Thyroid gland (tissue), 4 donors: ENCODE data around the gene ROCK2. TPM values are rescaled to one million over a fixed set of nuclear protein-coding genes. Genes with fewer than 3 reads are reported as not detected.

Experiments used
- DNase-seq, 2 donors: peaks; one replicate each; pipeline ENCODE4 v3.0.0-alpha.2; 2019
- H3K27ac ChIP-seq, 3 donors: fragments of 200-600 bp; sonication (generic); 1 replicate in 2 of 3; 2 replicates in 1 of 3; pipeline ENCODE4 v1.5.1; 2016 to 2019; ENCODE audit warnings: mild to moderate bottlenecking in 1 of 3, moderate library complexity in 1 of 3
- H3K27me3 ChIP-seq: fragments of 200-600 bp; sonication (generic); one replicate; pipeline ENCODE4 v1.5.1; 2019
- H3K36me3 ChIP-seq, 2 donors: fragments of 200-600 bp; sonication (generic); one replicate each; pipeline ENCODE4 v1.5.1; 2016 to 2019
- H3K4me1 ChIP-seq, 2 donors: fragments of 200-600 bp; sonication (generic); one replicate each; pipeline ENCODE4 v1.5.1; 2017 to 2019
- H3K4me3 ChIP-seq, 3 donors: fragments of 200-600 bp; sonication (generic); replicated peaks in 1 of 3; 1 replicate in 2 of 3; 2 replicates in 1 of 3; pipeline ENCODE4 v1.5.1; 2016; ENCODE audit warnings: mild to moderate bottlenecking in 1 of 3
- H3K9me3 ChIP-seq: fragments of 200-600 bp; sonication (generic); one replicate; pipeline ENCODE4 v1.5.1; 2017
- POLR2A ChIP-seq, 2 donors: fragments of 450-650 bp; IDR thresholded peaks; one replicate each; pipeline ENCODE4 v1.6.1; 2017; ENCODE audit warnings: antibody characterized with exemption in 2 of 2, mild to moderate bottlenecking in 2 of 2, moderate library complexity in 1 of 2
- whole genome bisulfite sequencing, 2 donors: methylation state at CpG; one replicate each; pipeline ENCODE4 v1.1.5; 2017; 5-methylcytosine and 5-hydroxymethylcytosine counted together
- intact Hi-C: fragments of 100-400 bp; cut with DNase I; formaldehyde crosslinking; loops from one replicate; pipeline ENCODE4 v1.15.1; 2023
- total RNA-seq, 4 donors: library from RNA; depleted of rRNA; stranded (reverse); fragments of >200 nt; gene quantifications; one replicate each; pipeline ENCODE4 v1.2.3, GENCODE V29; 2016
- TF ChIP-seq, protein P1 (sequence below), 6 experiments: fragments of 200-600 bp in 3 of 6; fragments of 450-650 bp in 3 of 6; sonication (generic) in 3 of 6; IDR thresholded peaks; one replicate each; pipeline ENCODE4 v1.5.1; 2016 to 2019; ENCODE audit warnings: antibody characterized with exemption in 6 of 6, mild to moderate bottlenecking in 2 of 6, inconsistent platforms in 1 of 6, moderate library complexity in 1 of 6

Gene ROCK2
- total RNA-seq, 4 donors from 2014 or later, result 37.3 to 47.5 (median 42.1) TPM

DNA sequence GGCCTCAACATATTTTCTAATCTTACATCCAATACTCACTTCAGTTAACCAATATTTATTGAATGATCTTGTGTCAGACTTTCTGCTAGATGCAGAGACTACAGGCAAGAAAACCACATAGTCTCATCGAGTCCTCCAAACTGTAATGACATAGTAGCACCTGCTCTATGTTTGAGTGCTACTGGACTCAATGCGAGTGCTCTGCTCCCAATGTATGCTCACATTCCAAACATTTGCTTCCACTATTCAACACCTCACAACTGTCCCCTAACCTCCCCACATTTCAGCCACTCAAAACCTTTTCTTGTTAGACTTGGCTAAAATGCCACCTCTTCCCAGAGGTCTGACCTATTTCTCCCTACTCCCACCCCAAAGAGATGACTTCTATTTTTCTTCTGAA lies 124.0 kb downstream of the ROCK2 start:
- DNase-seq, result no peak
- Histone ChIP-seq H3K36me3 (peaks cover under 1 to 8% of the 10 kb centered on the region in 2 donors), H3K4me3 (no peak overlapping the region), H3K27ac (no peak overlapping the region), H3K4me1 (no peaks in the 10 kb centered on the region), H3K27me3 (no peaks in the 10 kb centered on the region), H3K9me3 (no peaks in the 10 kb centered on the region)
- intact Hi-C loops, result no loop called here
- TF ChIP-seq POLR2A (IDR thresholded peaks at IDR 0.05), result no peak
- TF ChIP-seq, protein P1, sequence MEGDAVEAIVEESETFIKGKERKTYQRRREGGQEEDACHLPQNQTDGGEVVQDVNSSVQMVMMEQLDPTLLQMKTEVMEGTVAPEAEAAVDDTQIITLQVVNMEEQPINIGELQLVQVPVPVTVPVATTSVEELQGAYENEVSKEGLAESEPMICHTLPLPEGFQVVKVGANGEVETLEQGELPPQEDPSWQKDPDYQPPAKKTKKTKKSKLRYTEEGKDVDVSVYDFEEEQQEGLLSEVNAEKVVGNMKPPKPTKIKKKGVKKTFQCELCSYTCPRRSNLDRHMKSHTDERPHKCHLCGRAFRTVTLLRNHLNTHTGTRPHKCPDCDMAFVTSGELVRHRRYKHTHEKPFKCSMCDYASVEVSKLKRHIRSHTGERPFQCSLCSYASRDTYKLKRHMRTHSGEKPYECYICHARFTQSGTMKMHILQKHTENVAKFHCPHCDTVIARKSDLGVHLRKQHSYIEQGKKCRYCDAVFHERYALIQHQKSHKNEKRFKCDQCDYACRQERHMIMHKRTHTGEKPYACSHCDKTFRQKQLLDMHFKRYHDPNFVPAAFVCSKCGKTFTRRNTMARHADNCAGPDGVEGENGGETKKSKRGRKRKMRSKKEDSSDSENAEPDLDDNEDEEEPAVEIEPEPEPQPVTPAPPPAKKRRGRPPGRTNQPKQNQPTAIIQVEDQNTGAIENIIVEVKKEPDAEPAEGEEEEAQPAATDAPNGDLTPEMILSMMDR (IDR thresholded peaks at IDR 0.05), result no peak
- 96 to 100% methylated on average over 2 of the region's 2 CpGs for WGBS, 2 donors

DNA sequence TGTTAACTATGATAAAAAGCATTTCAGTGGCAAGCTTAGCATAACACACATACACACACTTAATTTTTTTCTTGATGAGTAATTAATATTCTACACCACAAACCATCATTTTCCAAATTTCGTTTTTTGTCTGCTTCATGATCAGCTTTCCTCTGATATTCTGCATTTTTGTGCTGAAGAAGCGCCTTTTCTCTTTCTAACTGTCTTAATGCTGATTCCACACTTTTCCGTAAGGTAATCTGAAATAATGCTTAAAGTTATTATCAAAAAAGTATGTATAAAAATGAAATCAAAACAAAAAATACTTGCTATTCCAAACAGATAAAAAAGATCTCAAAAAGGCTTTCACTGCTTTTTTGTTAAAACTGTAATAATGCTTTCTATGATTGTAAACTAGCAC lies 129.0 kb downstream of the ROCK2 start:
- intact Hi-C loops, result no loop called here
- DNase-seq, result no peak
- Histone ChIP-seq H3K36me3 (peaks cover 17 to 25% of the 10 kb centered on the region in 2 donors), H3K4me3 (no peak overlapping the region), H3K27me3 (no peaks in the 10 kb centered on the region), H3K9me3 (no peaks in the 10 kb centered on the region), H3K4me1 (no peaks in the 10 kb centered on the region), H3K27ac (no peak overlapping the region)
- WGBS, 2 donors, result 92 to 96% methylated on average over 3 of the region's 3 CpGs
- TF ChIP-seq POLR2A (IDR thresholded peaks at IDR 0.05), result no peak
- TF ChIP-seq, protein P1 (IDR thresholded peaks at IDR 0.05), result no peak

DNA sequence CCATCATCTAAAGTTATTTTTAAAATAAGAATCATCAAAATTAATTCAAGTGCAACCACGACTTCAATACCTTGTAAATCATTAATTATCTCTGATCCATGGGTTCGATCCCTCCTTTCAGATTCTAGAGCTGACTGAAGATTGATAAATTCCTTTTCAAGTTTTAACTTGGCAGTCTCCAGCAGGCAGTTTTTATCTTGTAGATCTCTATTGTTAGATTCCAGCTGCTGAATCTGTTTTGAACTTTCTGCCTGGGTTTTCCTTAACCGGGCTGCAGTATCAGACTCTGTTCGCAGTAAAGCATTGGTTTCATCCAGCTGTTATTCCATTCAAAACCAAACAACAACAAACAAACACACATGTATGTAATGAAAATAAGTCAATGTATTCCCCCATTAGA lies 129.7 kb downstream of the ROCK2 start:
- no peak overlapping the region for H3K4me3 ChIP-seq
- peaks cover 17 to 25% of the 10 kb centered on the region in 2 donors for H3K36me3 ChIP-seq
- H3K27ac ChIP-seq, result no peak overlapping the region

DNA sequence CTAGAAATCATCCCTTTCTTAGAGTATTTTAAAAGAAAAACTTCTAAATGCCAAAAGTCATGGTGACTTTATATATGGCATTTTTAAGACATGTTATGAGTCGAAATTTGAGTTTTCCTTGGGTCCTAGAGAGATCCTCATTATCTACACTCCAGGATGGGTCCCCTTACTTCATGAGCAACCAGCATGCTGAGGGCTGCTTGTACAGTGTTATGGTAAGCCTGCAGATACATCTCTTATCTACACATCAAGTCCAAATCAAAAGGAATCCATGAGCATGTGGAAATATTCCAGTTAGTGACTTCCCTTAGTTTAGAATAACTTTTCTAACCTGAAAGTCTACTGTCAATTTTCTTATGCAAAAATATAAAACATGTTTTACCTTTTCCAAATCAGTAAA lies 130.5 kb downstream of the ROCK2 start:
- TF ChIP-seq, protein P1 (IDR thresholded peaks at IDR 0.05), result no peak
- TF ChIP-seq POLR2A (IDR thresholded peaks at IDR 0.05), result no peak
- DNase-seq, result no peak
- WGBS, 2 donors, result 91 to 98% methylated on average over 1 of the region's 1 CpG
- H3K4me1 ChIP-seq, result no peaks in the 10 kb centered on the region
- intact Hi-C loops, result no loop called here
- no peaks in the 10 kb centered on the region for H3K27me3 ChIP-seq
- peaks cover 17 to 25% of the 10 kb centered on the region in 2 donors for H3K36me3 ChIP-seq
- H3K4me3 ChIP-seq, result no peak overlapping the region
- no peak overlapping the region for H3K27ac ChIP-seq
- no peaks in the 10 kb centered on the region for H3K9me3 ChIP-seq

More for the DNA sequence above, 129.7 kb downstream of the ROCK2 start:
- 87 to 89% methylated on average over 4 of the region's 4 CpGs for WGBS, 2 donors
- TF ChIP-seq, protein P1 (IDR thresholded peaks at IDR 0.05), result no peak
- TF ChIP-seq POLR2A (IDR thresholded peaks at IDR 0.05), result no peak
- DNase-seq, result no peak
- Histone ChIP-seq H3K4me1 (no peaks in the 10 kb centered on the region), H3K9me3 (no peaks in the 10 kb centered on the region), H3K27me3 (no peaks in the 10 kb centered on the region)
- intact Hi-C loops, result no loop called here

DNA sequence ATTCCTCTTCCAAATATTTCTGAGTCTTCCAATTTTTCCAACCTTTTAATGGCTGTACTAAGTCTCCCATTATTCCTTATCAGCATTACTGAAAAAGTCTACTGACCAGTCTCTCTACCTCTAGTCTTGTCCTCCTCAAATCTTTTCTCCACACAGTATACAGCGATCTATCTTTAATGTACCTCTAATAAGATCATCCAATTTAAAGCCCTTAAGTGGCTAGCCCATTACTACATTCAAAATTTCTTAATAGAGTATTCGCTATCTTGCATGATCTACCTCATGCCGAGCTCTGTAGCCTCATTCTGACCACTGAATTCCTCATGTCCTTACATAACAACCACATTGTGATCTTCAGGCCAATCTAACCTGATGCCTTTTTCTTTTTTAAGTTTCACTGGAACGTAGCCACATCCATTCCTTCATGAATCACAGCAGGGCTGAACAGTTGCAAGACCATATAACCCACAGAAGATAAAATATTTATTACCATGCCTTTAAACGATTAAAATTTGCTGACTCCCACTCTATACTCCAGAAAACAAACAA lies 131.3 kb downstream of the ROCK2 start:
- Histone ChIP-seq H3K9me3 (no peaks in the 10 kb centered on the region), H3K27ac (no peak overlapping the region), H3K36me3 (peaks cover 17 to 25% of the 10 kb centered on the region in 2 donors), H3K4me1 (no peaks in the 10 kb centered on the region), H3K27me3 (no peaks in the 10 kb centered on the region), H3K4me3 (no peak overlapping the region)
- no peak for TF ChIP-seq POLR2A (IDR thresholded peaks at IDR 0.05)
- TF ChIP-seq, protein P1 (IDR thresholded peaks at IDR 0.05), result no peak
- intact Hi-C loops, result no loop called here
- no peak for DNase-seq
- WGBS, 2 donors, result 96 to 98% methylated on average over 5 of the region's 5 CpGs
